Liver (tissue), 9 donors: Measurements from ENCODE around the gene OPA3. TPM values are rescaled to one million over a fixed set of nuclear protein-coding genes. Genes with fewer than 3 reads are reported as not detected.

Experiments used
- DNase-seq: peaks from one replicate; pipeline ENCODE4 v3.0.0-alpha.2; 2017; ENCODE audit warnings: low spot score
- H3K27ac ChIP-seq, 2 donors: one replicate each; pipeline ENCODE4 v1.7.0; 2013; ENCODE audit warnings: inconsistent platforms in 2 of 2, low read length in 2 of 2, control low read depth in 1 of 2, low read depth in 1 of 2, mild to moderate bottlenecking in 1 of 2
- H3K27me3 ChIP-seq, 4 donors: one replicate each; pipeline versions ENCODE4 v1.6.1 to v1.7.0; 2013; ENCODE audit warnings: low read length in 3 of 4, inconsistent platforms in 1 of 4, mild to moderate bottlenecking in 1 of 4, moderate library complexity in 1 of 4; ENCODE audit not compliant: control insufficient read depth in 4 of 4, insufficient read depth in 4 of 4
- H3K36me3 ChIP-seq, 4 donors: one replicate each; pipeline versions ENCODE4 v1.6.1 to v1.7.0; 2013; ENCODE audit warnings: low read length in 3 of 4, mild to moderate bottlenecking in 3 of 4, low read depth in 1 of 4, moderate library complexity in 1 of 4; ENCODE audit not compliant: control insufficient read depth in 4 of 4, insufficient read depth in 3 of 4
- H3K4me1 ChIP-seq, 4 donors: one replicate each; pipeline versions ENCODE4 v1.6.1 to v1.7.0; 2013; ENCODE audit warnings: low read length in 3 of 4, mild to moderate bottlenecking in 3 of 4, moderate library complexity in 1 of 4; ENCODE audit not compliant: control insufficient read depth in 4 of 4, insufficient read depth in 4 of 4
- H3K4me3 ChIP-seq, 3 donors: one replicate each; pipeline versions ENCODE4 v1.6.1 to v1.7.0; 2013; ENCODE audit warnings: low read length in 3 of 3, control low read depth in 1 of 3, low read depth in 1 of 3, mild to moderate bottlenecking in 1 of 3
- H3K9ac ChIP-seq, 2 donors: one replicate each; pipeline ENCODE4 v1.7.0; 2013; ENCODE audit warnings: low read length in 2 of 2, mild to moderate bottlenecking in 2 of 2, moderate library complexity in 2 of 2, control low read depth in 1 of 2, low read depth in 1 of 2
- H3K9me3 ChIP-seq, 4 donors: one replicate each; pipeline versions ENCODE4 v1.6.1 to v1.7.0; 2013; ENCODE audit warnings: low read length in 3 of 4; ENCODE audit not compliant: control insufficient read depth in 4 of 4
- EGR1 ChIP-seq, 2 donors: IDR thresholded peaks; 2 replicates each; pipeline ENCODE4 v1.6.1; 2016 to 2018; ENCODE audit warnings: antibody characterized with exemption in 2 of 2, low read depth in 2 of 2
- FOXA1 ChIP-seq: IDR thresholded peaks from 2 replicates; pipeline ENCODE4 v1.6.1; 2016; ENCODE audit warnings: antibody characterized with exemption
- FOXA2 ChIP-seq: IDR thresholded peaks from 2 replicates; pipeline ENCODE4 v1.6.1; 2016; ENCODE audit warnings: antibody characterized with exemption
- GABPA ChIP-seq, 2 donors: IDR thresholded peaks in 1 of 2; conservative IDR thresholded peaks in 1 of 2; 2 replicates each; pipeline ENCODE4 v1.6.1; 2016; ENCODE audit warnings: antibody characterized with exemption in 2 of 2, mild to moderate bottlenecking in 1 of 2, moderate library complexity in 1 of 2
- HNF4G ChIP-seq: IDR thresholded peaks from 2 replicates; pipeline ENCODE4 v1.6.1; 2016; ENCODE audit warnings: antibody characterized with exemption
- JUND ChIP-seq, 2 donors: IDR thresholded peaks; 2 replicates each; pipeline ENCODE4 v1.6.1; 2016; ENCODE audit warnings: antibody characterized with exemption in 2 of 2
- NR2F2 ChIP-seq: IDR thresholded peaks from 2 replicates; pipeline ENCODE4 v1.6.1; 2016; ENCODE audit warnings: antibody characterized with exemption
- RAD21 ChIP-seq, 2 donors: IDR thresholded peaks; 2 replicates each; pipeline ENCODE4 v1.6.1; 2016; ENCODE audit warnings: antibody characterized with exemption in 2 of 2, mild to moderate bottlenecking in 2 of 2
- RXRA ChIP-seq, 2 donors: IDR thresholded peaks; 2 replicates each; pipeline ENCODE4 v1.6.1; 2017 to 2018; ENCODE audit warnings: antibody characterized with exemption in 2 of 2, mild to moderate bottlenecking in 1 of 2
- SP1 ChIP-seq: IDR thresholded peaks from 2 replicates; pipeline ENCODE4 v1.6.1; 2018; ENCODE audit warnings: antibody characterized with exemption, mild to moderate bottlenecking
- TAF1 ChIP-seq: conservative IDR thresholded peaks from 2 replicates; pipeline ENCODE4 v1.6.1; 2016; ENCODE audit warnings: antibody characterized with exemption, mild to moderate bottlenecking
- YY1 ChIP-seq: IDR thresholded peaks from 2 replicates; pipeline ENCODE4 v1.6.1; 2016; ENCODE audit warnings: antibody characterized with exemption, mild to moderate bottlenecking
- WGBS: extraction: QIAGEN DNeasy Blood & Tissue Kit; methylation state at CpG from one replicate; pipeline ENCODE4 v1.1.7; 2013; 5-methylcytosine and 5-hydroxymethylcytosine counted together
- polyA plus RNA-seq, 2 donors: library from polyadenylated mRNA; stranded (reverse) in 1 of 2; unstranded in 1 of 2; fragments of 200-250 nt in 1 of 2; fragments of >200 nt in 1 of 2; fragmentation: Nextera tagmentation in 1 of 2; extraction: Ambion mirVana in 1 of 2; gene quantifications; one replicate each; pipeline versions ENCODE4 v1.2.1 to v1.2.3, GENCODE V29; 2013 to 2015
- total RNA-seq, 2 donors: library from RNA; depleted of rRNA; stranded (reverse); fragments of >200 nt; gene quantifications; one replicate each; pipeline ENCODE4 v1.2.3, GENCODE V29; 2014
- TF ChIP-seq, protein P1 (sequence below): IDR thresholded peaks from 2 replicates; pipeline ENCODE4 v1.6.1; 2016; ENCODE audit warnings: antibody characterized with exemption
- TF ChIP-seq, protein P2 (sequence below): fragments of 150-350 bp; IDR thresholded peaks from 2 replicates; pipeline ENCODE4 v1.5.1; 2017; ENCODE audit warnings: improper control_type of control experiment, low read depth, low read length; ENCODE audit not compliant: missing input control
- TF ChIP-seq, protein P3 (sequence below): IDR thresholded peaks from 2 replicates; pipeline ENCODE4 v1.6.1; 2016; ENCODE audit warnings: antibody characterized with exemption, mild to moderate bottlenecking
- TF ChIP-seq, protein P4 (sequence below): IDR thresholded peaks from 2 replicates; pipeline ENCODE4 v1.6.1; 2016; ENCODE audit warnings: antibody characterized with exemption
- TF ChIP-seq, protein P5 (sequence below): IDR thresholded peaks from 2 replicates; pipeline ENCODE4 v1.6.1; 2016; ENCODE audit warnings: antibody characterized with exemption
- donor health status: healthy.
- donor health status: healthy.
- donor health status: healthy.
- donor health status: healthy.
- donor health status: healthy.

Gene OPA3
- total RNA-seq (1 to 10 TPM; 3.8 to 6.7 TPM), polyA plus RNA-seq (1 to 10 TPM; 5.8 to 9.4 TPM)

DNA sequence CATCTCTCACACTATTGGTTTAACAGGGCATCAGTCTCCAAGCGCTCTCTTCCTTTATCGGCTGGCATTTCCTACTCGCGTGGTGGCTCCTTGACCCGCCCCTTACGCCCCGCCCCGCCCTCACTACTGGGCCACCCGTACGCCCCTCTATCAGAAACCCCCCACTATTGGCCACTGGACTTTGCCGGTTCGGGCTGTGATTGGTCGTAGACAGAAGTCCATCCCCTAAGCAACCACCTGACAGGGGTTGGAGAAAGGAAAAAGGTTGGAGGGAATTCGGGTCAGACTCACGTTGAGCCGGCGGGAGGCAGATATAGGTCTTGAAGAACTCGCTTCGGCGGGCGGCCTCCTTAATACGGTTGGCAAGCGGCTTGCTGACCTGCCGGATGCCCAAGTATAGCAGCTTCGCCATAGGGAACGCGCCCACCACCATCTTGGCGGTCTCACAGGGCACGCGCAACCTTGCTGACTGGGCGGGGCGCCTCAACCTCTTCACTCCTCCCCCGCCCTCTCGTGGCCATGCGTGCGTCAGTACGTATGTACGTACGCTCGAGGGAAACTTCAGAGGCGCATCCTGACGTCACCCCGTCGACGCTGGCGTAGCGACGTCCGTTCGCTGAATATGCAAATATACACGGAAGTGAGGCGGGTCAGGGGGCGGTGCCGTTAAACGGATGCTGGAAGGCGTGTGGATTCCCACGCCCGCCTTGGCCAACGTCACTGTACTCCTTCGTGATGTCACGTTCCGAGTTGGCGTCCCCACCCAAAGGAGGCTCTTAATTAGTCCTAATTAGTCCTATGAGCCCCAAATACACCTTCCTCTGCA lies at the start of gene OPA3:
TSS of gene OPA3 (minus strand) at position 471 of the 826 bp plus-strand sequence. CDS start at position 433, 38 bp downstream.
- peak within 1 kb of the TSS; percentile 97 to 98 for H3K27ac ChIP-seq
- DNase-seq: peak; percentile 98
- H3K27me3 ChIP-seq: no peaks in the 10 kb centered on the region
- TF ChIP-seq, protein P1, sequence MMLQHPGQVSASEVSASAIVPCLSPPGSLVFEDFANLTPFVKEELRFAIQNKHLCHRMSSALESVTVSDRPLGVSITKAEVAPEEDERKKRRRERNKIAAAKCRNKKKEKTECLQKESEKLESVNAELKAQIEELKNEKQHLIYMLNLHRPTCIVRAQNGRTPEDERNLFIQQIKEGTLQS: peak; percentile 33
- TF ChIP-seq RXRA (IDR thresholded peaks at IDR 0.05): peak in 1 of 2 donors; percentile 64
- TF ChIP-seq, protein P2, sequence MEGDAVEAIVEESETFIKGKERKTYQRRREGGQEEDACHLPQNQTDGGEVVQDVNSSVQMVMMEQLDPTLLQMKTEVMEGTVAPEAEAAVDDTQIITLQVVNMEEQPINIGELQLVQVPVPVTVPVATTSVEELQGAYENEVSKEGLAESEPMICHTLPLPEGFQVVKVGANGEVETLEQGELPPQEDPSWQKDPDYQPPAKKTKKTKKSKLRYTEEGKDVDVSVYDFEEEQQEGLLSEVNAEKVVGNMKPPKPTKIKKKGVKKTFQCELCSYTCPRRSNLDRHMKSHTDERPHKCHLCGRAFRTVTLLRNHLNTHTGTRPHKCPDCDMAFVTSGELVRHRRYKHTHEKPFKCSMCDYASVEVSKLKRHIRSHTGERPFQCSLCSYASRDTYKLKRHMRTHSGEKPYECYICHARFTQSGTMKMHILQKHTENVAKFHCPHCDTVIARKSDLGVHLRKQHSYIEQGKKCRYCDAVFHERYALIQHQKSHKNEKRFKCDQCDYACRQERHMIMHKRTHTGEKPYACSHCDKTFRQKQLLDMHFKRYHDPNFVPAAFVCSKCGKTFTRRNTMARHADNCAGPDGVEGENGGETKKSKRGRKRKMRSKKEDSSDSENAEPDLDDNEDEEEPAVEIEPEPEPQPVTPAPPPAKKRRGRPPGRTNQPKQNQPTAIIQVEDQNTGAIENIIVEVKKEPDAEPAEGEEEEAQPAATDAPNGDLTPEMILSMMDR: peak; percentile 14
- TF ChIP-seq TAF1: no peak
- TF ChIP-seq, protein P3, sequence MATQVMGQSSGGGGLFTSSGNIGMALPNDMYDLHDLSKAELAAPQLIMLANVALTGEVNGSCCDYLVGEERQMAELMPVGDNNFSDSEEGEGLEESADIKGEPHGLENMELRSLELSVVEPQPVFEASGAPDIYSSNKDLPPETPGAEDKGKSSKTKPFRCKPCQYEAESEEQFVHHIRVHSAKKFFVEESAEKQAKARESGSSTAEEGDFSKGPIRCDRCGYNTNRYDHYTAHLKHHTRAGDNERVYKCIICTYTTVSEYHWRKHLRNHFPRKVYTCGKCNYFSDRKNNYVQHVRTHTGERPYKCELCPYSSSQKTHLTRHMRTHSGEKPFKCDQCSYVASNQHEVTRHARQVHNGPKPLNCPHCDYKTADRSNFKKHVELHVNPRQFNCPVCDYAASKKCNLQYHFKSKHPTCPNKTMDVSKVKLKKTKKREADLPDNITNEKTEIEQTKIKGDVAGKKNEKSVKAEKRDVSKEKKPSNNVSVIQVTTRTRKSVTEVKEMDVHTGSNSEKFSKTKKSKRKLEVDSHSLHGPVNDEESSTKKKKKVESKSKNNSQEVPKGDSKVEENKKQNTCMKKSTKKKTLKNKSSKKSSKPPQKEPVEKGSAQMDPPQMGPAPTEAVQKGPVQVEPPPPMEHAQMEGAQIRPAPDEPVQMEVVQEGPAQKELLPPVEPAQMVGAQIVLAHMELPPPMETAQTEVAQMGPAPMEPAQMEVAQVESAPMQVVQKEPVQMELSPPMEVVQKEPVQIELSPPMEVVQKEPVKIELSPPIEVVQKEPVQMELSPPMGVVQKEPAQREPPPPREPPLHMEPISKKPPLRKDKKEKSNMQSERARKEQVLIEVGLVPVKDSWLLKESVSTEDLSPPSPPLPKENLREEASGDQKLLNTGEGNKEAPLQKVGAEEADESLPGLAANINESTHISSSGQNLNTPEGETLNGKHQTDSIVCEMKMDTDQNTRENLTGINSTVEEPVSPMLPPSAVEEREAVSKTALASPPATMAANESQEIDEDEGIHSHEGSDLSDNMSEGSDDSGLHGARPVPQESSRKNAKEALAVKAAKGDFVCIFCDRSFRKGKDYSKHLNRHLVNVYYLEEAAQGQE: peak; percentile 50
- peak; percentile 39 for TF ChIP-seq FOXA2
- peak; percentile 93 for TF ChIP-seq SP1
- TF ChIP-seq NR2F2: peak; percentile 41
- TF ChIP-seq FOXA1: no peak
- TF ChIP-seq, protein P4, sequence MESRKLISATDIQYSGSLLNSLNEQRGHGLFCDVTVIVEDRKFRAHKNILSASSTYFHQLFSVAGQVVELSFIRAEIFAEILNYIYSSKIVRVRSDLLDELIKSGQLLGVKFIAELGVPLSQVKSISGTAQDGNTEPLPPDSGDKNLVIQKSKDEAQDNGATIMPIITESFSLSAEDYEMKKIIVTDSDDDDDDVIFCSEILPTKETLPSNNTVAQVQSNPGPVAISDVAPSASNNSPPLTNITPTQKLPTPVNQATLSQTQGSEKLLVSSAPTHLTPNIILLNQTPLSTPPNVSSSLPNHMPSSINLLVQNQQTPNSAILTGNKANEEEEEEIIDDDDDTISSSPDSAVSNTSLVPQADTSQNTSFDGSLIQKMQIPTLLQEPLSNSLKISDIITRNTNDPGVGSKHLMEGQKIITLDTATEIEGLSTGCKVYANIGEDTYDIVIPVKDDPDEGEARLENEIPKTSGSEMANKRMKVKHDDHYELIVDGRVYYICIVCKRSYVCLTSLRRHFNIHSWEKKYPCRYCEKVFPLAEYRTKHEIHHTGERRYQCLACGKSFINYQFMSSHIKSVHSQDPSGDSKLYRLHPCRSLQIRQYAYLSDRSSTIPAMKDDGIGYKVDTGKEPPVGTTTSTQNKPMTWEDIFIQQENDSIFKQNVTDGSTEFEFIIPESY: peak; percentile 44
- TF ChIP-seq, protein P5, sequence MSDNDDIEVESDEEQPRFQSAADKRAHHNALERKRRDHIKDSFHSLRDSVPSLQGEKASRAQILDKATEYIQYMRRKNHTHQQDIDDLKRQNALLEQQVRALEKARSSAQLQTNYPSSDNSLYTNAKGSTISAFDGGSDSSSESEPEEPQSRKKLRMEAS: peak; percentile 68
- TF ChIP-seq YY1: peak; percentile 96
- no peak for TF ChIP-seq RAD21 (IDR thresholded peaks at IDR 0.05)
- TF ChIP-seq EGR1 (IDR thresholded peaks at IDR 0.05; ENCODE audit: low read depth in 2 of 2): peak; percentile 51 to 87
- peak; percentile 83 to 93 for TF ChIP-seq GABPA (IDR thresholded peaks at IDR 0.05 in 1 of 2, conservative IDR thresholded peaks at IDR 0.05 in 1 of 2)
- TF ChIP-seq JUND (IDR thresholded peaks at IDR 0.05): peak in 1 of 2 donors; percentile 75
- no peak for TF ChIP-seq HNF4G
- WGBS: under 1% methylated on average over 63 of the region's 63 CpGs
- no peaks in the 10 kb centered on the region for H3K36me3 ChIP-seq
- no peaks in the 10 kb centered on the region for H3K9me3 ChIP-seq
- H3K4me3 ChIP-seq: peak within 1 kb of the TSS; percentile 57 to 99 (median 73)
- H3K4me1 ChIP-seq: peaks cover 0 to 6% (median 3%) of the 10 kb centered on the region in 4 donors
- H3K9ac ChIP-seq: peak within 1 kb of the TSS; percentile 82 to 93
